BLaER1 (cell line): ENCODE measurements around the gene PCED1A.
"Not testable (repeated sequence)": the region's sequence is repeated elsewhere in the genome, so short reads cannot be mapped to it uniquely, and the experiment has no call there.

ENCODE experiments used
- H3K27ac ChIP-seq: shearing (Covaris generic); formaldehyde crosslinking; 2 replicates; pipeline ENCODE4 v1.8.1; 2022
- H3K27me3 ChIP-seq: shearing (Covaris generic); formaldehyde crosslinking; 2 replicates; pipeline ENCODE4 v1.8.1; 2022
- H3K36me3 ChIP-seq: shearing (Covaris generic); formaldehyde crosslinking; 2 replicates; pipeline ENCODE4 v1.8.1; 2022
- H3K4me1 ChIP-seq: shearing (Covaris generic); formaldehyde crosslinking; 2 replicates; pipeline ENCODE4 v1.8.1; 2022
- H3K4me2 ChIP-seq: shearing (Covaris generic); formaldehyde crosslinking; 2 replicates; pipeline ENCODE4 v1.8.1; 2022
- H3K4me3 ChIP-seq: shearing (Covaris generic); formaldehyde crosslinking; 2 replicates; pipeline ENCODE4 v1.8.1; 2022
- H3K9ac ChIP-seq: shearing (Covaris generic); formaldehyde crosslinking; 2 replicates; pipeline ENCODE4 v1.8.1; 2022
- H3K9me3 ChIP-seq: shearing (Covaris generic); formaldehyde crosslinking; 2 replicates; pipeline ENCODE4 v1.8.1; 2022
- H4K20me1 ChIP-seq: shearing (Covaris generic); formaldehyde crosslinking; 2 replicates; pipeline ENCODE4 v1.8.1; 2022
- Cebpa-rat ChIP-seq: shearing (Covaris generic); IDR thresholded peaks from 2 replicates; pipeline ENCODE4 v1.8.1; 2022

Gene PCED1A

DNA sequence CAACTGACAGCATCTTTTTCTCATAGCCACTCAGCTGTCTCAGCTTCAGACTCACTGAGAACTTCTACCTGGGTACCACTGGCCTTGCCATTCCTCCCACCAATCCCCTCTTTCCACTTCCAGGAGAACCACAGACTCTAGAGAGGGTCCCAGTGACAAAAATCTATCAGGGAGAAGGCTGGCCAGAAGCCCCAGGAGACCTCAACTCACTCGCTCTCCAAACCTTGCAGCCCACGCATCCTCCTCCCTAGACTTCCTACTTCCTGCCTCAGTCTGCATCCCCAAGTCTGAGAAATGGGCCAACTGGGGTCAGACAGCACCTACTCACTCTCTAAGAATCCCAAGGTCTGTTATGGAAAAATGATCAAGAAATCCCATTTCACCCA, 23.1 kb downstream of the PCED1A start:
- TF ChIP-seq Cebpa-rat = no peak

DNA sequence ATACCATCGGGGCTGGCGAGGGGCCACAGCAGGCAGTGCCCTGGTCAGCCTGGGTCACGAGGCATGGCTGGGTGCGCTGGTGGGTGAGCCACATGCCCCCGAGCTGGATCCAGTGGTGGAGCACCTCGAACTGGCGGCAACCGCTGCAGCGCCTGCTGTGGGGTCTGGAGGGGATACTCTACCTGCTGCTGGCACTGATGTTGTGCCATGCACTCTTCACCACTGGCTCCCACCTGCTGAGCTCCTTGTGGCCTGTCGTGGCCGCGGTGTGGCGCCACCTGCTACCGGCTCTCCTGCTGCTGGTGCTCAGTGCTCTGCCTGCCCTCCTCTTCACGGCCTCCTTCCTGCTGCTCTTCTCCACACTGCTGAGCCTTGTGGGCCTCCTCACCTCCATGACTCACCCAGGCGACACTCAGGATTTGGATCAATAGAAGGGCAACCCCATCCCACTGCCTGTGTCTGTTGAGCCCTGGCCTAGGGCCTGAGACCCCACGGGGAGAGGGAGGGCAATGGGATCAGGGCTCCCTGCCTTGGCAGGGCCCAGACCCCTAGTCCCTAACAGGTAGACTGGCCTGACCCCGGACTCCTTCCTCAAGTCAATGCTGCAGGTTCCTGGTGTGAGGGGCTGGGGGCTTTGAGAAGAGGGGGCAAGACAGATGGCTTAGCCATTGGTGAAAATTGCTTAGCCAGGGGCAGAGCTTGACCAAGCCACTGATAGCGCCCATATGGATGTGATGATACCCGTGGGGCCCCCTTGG, 23.7 kb downstream of the PCED1A start:
- Histone ChIP-seq H3K9ac (no peak overlapping the region), H3K36me3 (no peaks in the 10 kb centered on the region), H3K9me3 (peaks cover 12% of the 10 kb centered on the region), H3K4me1 (peaks cover 45% of the 10 kb centered on the region), H4K20me1 (no peaks in the 10 kb centered on the region), H3K4me3 (no peak overlapping the region), H3K27ac (no peak overlapping the region), H3K27me3 (no peaks in the 10 kb centered on the region), H3K4me2 (no peak overlapping the region)
- no peak for TF ChIP-seq Cebpa-rat

More for the DNA sequence above, 23.1 kb downstream of the PCED1A start:
- Histone ChIP-seq H3K4me2 (no peak overlapping the region), H4K20me1 (no peaks in the 10 kb centered on the region), H3K27me3 (no peaks in the 10 kb centered on the region), H3K4me1 (peaks cover 50% of the 10 kb centered on the region), H3K9ac (no peak overlapping the region), H3K27ac (no peak overlapping the region), H3K4me3 (no peak overlapping the region), H3K36me3 (no peaks in the 10 kb centered on the region), H3K9me3 (peaks cover 6% of the 10 kb centered on the region; the same call in 1 of the 2 replicates)

- peak within 1 kb of the TSS; percentile 59 for H3K4me2 ChIP-seq
- H3K9me3 ChIP-seq = peaks cover 12% of the 10 kb centered on the region
- no peaks in the 10 kb centered on the region for H3K36me3 ChIP-seq
- H3K27ac ChIP-seq = no peak within 1 kb of the TSS
- TF ChIP-seq Cebpa-rat = no peak
- H3K4me3 ChIP-seq = no peak within 1 kb of the TSS
- H3K27me3 ChIP-seq = no peaks in the 10 kb centered on the region
- H3K4me1 ChIP-seq = peaks cover 39% of the 10 kb centered on the region
- H3K9ac ChIP-seq = no peak within 1 kb of the TSS
- H4K20me1 ChIP-seq = no peaks in the 10 kb centered on the region
Measured at GRCh38 chr20:2816030-2816582, 24.3 kb downstream of the PCED1A start, which contains the start of gene TMEM239. TSS of gene TMEM239 (plus strand) at chr20:2816364. CDS start at chr20:2816555, 191 bp downstream.

- no peak overlapping the region for H3K9ac ChIP-seq
- peaks cover 12% of the 10 kb centered on the region for H3K9me3 ChIP-seq
- no peak for TF ChIP-seq Cebpa-rat
- H3K27ac ChIP-seq = no peak overlapping the region
- H3K4me3 ChIP-seq = no peak overlapping the region
- no peaks in the 10 kb centered on the region for H4K20me1 ChIP-seq
- H3K36me3 ChIP-seq = no peaks in the 10 kb centered on the region
- H3K4me1 ChIP-seq = peaks cover 37% of the 10 kb centered on the region
- peak overlapping the region; percentile 59 for H3K4me2 ChIP-seq
- H3K27me3 ChIP-seq = no peaks in the 10 kb centered on the region
Measured at GRCh38 chr20:2815242-2815900, 25.1 kb downstream of the PCED1A start.

DNA sequence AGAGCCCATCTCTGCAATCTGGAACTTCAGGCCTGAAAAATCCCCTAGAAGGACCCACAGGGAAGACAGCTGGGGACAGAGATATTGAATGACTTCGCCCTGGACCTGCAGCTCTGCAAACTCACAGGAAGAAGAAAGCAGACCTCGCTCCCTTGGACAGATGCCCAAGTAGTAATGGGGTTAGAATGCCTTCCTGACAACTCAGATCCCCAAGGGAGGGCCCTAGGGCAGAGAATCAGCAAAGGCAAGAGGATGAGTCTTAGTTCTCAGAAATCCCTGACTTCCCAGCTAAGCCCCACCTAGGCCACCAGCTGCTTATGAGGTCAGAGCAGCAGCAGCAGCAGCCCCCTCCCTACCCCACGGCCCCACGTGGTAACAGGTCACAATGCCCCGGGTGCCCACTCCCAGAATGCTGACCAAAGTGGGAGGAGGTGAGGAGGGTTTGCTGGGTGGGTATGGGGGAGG, 25.8 kb downstream of the PCED1A start, which contains the start of gene C20orf141:
Gene C20orf141, plus strand, starts transcription at position 401 of the 465 bp plus-strand sequence. CDS start 198 bp downstream, outside the sequence.
- peaks cover 12% of the 10 kb centered on the region for H3K9me3 ChIP-seq
- H3K27me3 ChIP-seq = no peaks in the 10 kb centered on the region
- H3K4me3 ChIP-seq = no peak within 1 kb of the TSS
- no peak within 1 kb of the TSS for H3K27ac ChIP-seq
- H3K4me2 ChIP-seq = peak within 1 kb of the TSS; percentile 59
- H4K20me1 ChIP-seq = no peaks in the 10 kb centered on the region
- H3K9ac ChIP-seq = no peak within 1 kb of the TSS
- H3K36me3 ChIP-seq = no peaks in the 10 kb centered on the region
- peaks cover 40% of the 10 kb centered on the region for H3K4me1 ChIP-seq
- no peak for TF ChIP-seq Cebpa-rat

DNA sequence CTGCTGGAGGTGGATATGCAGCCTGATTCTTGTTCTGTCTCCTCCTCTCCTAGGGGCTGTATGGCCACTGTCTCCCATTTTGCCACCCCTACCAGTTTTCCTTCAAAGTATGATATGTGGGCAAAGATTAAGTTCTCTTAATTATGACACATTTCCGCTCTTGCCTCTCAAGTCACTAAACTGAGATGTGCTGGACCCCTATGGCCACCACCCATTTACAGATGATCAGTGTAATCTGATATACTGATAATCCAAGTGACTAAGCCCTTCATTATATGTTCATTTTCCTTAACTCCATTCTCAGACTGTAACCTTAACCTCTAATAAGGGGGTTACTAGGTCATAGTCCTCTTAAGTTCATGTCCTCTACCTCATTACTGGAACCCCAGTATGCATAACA, 26.4 kb downstream of the PCED1A start:
- H3K27me3 ChIP-seq = no peaks in the 10 kb centered on the region
- no peak overlapping the region for H3K4me3 ChIP-seq
- no peaks in the 10 kb centered on the region for H3K36me3 ChIP-seq
- H3K27ac ChIP-seq = no peak overlapping the region
- no peak overlapping the region for H3K9ac ChIP-seq
- H3K9me3 ChIP-seq = peaks cover 12% of the 10 kb centered on the region
- peak overlapping the region; percentile 59 for H3K4me2 ChIP-seq
- no peak for TF ChIP-seq Cebpa-rat
- H3K4me1 ChIP-seq = peaks cover 42% of the 10 kb centered on the region
- no peaks in the 10 kb centered on the region for H4K20me1 ChIP-seq

DNA sequence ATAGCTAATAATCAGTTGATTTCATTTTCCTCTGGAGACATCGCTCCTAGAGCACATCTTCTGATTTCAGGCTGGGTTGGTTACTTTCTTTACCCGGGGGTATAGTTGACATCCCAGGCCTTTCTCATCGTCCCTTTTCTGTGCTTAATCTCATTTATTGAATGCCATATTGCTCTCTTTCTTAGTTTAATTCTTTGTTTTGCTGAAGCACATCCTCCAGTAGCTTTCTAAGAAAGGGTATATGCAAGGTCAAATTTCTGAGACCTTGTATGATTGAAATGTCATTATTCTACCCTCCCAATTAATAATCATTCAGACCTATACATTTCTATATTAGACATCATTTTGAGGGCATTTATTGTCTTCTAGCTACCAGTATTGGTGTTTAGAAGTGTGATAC, 28.3 kb downstream of the PCED1A start:
- peaks cover 26% of the 10 kb centered on the region for H3K4me1 ChIP-seq
- peaks cover 12% of the 10 kb centered on the region for H3K9me3 ChIP-seq
- H3K4me2 ChIP-seq = no peak overlapping the region
- H3K9ac ChIP-seq = no peak overlapping the region
- no peak for TF ChIP-seq Cebpa-rat
- no peaks in the 10 kb centered on the region for H3K27me3 ChIP-seq
- H3K36me3 ChIP-seq = no peaks in the 10 kb centered on the region
- H4K20me1 ChIP-seq = no peaks in the 10 kb centered on the region
- H3K27ac ChIP-seq = no peak overlapping the region
- no peak overlapping the region for H3K4me3 ChIP-seq

DNA sequence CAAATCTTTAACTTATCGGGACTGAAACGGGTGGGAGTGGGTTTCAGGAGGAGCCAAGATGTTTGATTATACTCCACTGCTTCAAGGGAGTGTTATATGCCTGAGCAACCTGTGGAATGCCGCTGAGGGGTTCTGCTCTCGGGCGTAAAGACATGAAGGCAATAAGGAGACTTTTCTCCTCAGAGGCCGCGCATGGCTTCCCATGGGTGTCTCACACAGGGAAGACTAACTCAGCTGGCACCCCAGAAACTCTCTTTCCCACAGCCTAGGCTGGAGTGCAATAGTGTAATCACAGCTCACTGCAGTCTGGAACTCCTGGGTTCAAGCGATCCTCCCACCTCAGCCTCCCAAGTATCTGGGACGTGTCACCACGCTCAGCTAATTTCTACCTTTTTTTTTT, 30.8 kb downstream of the PCED1A start:
- H3K4me2 ChIP-seq = no peak overlapping the region; the same call in 1 of the 2 replicates
- no peak for TF ChIP-seq Cebpa-rat
- no peak overlapping the region for H3K4me3 ChIP-seq
- no peaks in the 10 kb centered on the region for H4K20me1 ChIP-seq
- no peak overlapping the region for H3K27ac ChIP-seq
- no peaks in the 10 kb centered on the region for H3K36me3 ChIP-seq
- peaks cover 16% of the 10 kb centered on the region for H3K27me3 ChIP-seq
- peaks cover 12% of the 10 kb centered on the region for H3K9me3 ChIP-seq
- H3K4me1 ChIP-seq = peaks cover 12% of the 10 kb centered on the region
- no peak overlapping the region for H3K9ac ChIP-seq

- not testable (repeated sequence) for H3K27ac ChIP-seq, H3K9ac ChIP-seq, H3K4me1 ChIP-seq, H4K20me1 ChIP-seq, H3K4me3 ChIP-seq, H3K36me3 ChIP-seq
- 0 out of 2 replicates have a peak overlapping the region, but pooled peaks have one; percentile 18 for H3K4me2 ChIP-seq
- peaks cover 11% of the 10 kb centered on the region for H3K9me3 ChIP-seq
- peaks cover 28% of the 10 kb centered on the region for H3K27me3 ChIP-seq
Measured at GRCh38 chr20:2807929-2808328, 32.5 kb downstream of the PCED1A start.

GRCh38 chr20:2807019-2807418, 33.4 kb downstream of the PCED1A start:
- TF ChIP-seq Cebpa-rat = no peak
- peaks cover 2% of the 10 kb centered on the region for H3K9me3 ChIP-seq

More at GRCh38 chr20:2807019-2807418, 33.4 kb downstream of the PCED1A start:
- no peak overlapping the region for H3K27ac ChIP-seq
- H3K27me3 ChIP-seq = peaks cover 28% of the 10 kb centered on the region
- H4K20me1 ChIP-seq = no peaks in the 10 kb centered on the region
- H3K4me1 ChIP-seq = peaks cover 5% of the 10 kb centered on the region; the same call in 1 of the 2 replicates
- no peak overlapping the region for H3K9ac ChIP-seq
- no peak overlapping the region for H3K4me3 ChIP-seq
- no peak overlapping the region for H3K4me2 ChIP-seq
- H3K36me3 ChIP-seq = no peaks in the 10 kb centered on the region
